Measurements from ENCODE around the gene MLLT10. TPM values are rescaled to one million over a fixed set of nuclear protein-coding genes. Genes with fewer than 3 reads are reported as not detected.

MLLT10 gene
- polyA plus RNA-seq, 12 donors = 26.3 to 48.2 (median 29.8) TPM; not detected in 1

DNA sequence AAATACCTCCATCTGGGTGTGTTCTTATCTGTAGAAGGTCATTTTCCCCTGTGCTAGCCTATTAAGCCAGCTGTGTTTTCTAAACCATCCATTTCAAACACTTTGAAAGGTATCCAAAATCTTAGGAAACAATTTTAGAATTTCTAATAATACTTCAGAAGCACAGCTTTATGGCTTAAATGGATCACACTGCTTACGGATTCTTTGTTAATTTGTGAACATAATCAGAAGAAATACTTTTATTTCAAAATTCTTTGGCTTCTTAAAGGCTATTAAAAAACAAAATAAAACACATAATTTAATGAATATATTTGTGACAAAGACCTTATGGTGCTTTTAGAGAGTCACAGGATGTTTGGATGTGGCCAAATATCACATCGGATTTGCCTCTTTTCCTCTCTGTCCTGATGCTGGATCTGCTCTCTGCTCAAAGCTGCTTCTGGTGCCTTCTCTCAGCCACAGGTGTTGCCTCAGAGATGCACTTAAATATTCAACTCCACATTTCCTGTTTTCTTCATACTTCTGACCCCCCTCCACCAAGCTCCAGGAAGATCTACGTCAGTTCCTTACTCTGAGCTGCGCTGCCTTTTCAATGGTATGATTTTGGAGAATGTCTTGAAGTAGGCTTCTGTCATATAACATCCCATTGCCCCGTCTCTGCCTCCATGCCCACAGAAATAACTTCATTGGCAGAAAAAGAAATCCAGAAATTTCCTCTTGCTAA is 230.6 kb downstream of the MLLT10 start:
- no peak for DNase-seq

DNA sequence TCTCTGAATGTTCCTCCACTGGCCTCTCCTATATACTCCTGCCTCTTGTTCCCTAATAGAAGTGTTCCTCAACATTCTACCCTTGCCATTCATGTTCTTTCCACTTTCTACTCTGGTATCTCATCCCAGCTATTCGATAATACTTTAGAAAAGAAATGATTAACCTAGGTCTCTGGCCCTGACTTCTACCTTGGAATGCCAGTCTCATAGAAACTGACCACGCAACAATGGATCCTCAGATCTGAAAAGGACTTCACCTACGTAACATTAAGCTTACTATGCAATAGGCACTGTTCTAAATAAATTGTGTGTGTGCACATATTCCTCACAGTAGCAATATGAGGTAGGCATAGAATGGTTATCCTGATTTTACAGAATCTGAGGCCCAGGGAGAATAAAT is 235.0 kb downstream of the MLLT10 start:
- DNase-seq = no peak

DNA sequence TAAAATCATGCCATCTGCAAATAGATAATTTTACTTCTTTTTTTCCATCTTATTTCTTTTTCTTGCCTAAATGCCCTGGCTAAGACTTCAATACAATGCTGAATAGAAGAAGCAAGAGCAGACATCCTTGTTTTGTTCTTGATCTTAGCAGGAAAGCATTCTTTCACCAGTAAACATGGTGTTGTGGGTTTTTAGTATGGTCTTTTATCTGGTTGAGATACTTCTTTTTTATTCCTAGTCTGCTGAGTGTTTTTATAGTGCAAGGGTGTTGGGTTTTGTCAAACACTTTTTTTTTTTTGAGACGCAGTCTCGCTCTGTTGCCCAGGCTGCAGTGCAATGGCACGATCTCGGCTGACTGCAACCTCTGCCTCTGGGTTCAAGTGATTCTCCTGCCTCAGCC is 237.2 kb downstream of the MLLT10 start:
- no peak for DNase-seq

DNA sequence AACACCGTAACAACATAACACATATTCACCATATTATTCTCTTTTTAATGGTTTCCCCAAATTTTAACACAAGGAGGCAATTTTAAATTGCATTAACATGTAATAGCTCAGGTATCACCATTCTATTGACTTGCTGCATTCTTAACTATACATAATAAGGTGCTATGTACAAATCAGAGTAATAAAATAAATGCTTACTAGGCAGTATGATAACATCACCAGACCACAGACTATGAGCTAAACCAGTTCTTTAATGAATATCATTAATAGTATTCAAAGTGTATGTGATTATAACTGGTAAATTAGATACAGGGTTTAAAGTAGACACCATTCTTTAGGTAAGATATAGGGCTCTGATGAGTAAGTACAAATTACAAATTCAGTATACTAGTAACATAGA is 242.9 kb downstream of the MLLT10 start:
- DNase-seq = no peak

DNA sequence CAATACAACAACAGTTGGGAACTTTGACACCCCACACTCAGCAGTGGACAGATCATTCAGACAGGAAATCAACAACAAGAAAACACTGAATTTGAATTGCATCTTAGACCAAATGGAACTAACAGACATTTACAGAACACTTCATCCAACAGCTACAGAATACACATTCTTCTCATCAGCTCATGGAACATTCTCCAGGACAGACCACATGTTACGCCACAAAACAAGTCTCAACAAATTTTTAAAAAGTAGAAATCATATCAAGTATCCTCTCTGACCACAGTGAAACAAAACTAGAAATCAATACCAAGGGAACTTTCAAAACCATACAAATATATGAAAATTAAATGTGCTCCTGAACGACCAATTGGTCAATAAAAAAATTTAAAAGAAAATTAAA is 257.2 kb downstream of the MLLT10 start:
- no peak for DNase-seq

Other genes with a start within 250 kb of the MLLT10 start
- 1 to 10 TPM in 11 of 12 donors, not detected in 1; 1.6 to 3.6 (median 2.5) TPM for gene SKIDA1, start 8.6 kb upstream of the MLLT10 start, polyA plus RNA-seq (ENCODE audit: insufficient read length in 12 of 12)

Data from muscle of arm (tissue), 12 donors.